Parathyroid adenoma (tissue), 2 donors: Measurements from ENCODE around the gene NAV2.

Experiments
- H2AFZ ChIP-seq: fragments of 300-600 bp; sonication (generic); one replicate; pipeline ENCODE4 v1.7.0; 2017; ENCODE audit warnings: antibody characterized with exemption, mild to moderate bottlenecking
- H3K27ac ChIP-seq: fragments of 300-600 bp; sonication (generic); one replicate; pipeline ENCODE4 v1.7.0; 2017
- H3K27me3 ChIP-seq: fragments of 300-600 bp; sonication (generic); one replicate; pipeline ENCODE4 v1.7.0; 2017; ENCODE audit warnings: low read length; ENCODE audit not compliant: control insufficient read depth, insufficient read depth
- H3K36me3 ChIP-seq: fragments of 300-600 bp; sonication (generic); one replicate; pipeline ENCODE4 v1.7.0; 2017; ENCODE audit warnings: low read length; ENCODE audit not compliant: control insufficient read depth, insufficient read depth
- H3K4me1 ChIP-seq: fragments of 300-600 bp; sonication (generic); one replicate; pipeline ENCODE4 v1.7.0; 2017; ENCODE audit warnings: control low read depth
- H3K4me2 ChIP-seq: fragments of 300-600 bp; sonication (generic); one replicate; pipeline ENCODE4 v1.7.0; 2017; ENCODE audit warnings: low read length
- H3K4me3 ChIP-seq: fragments of 300-600 bp; sonication (generic); one replicate; pipeline ENCODE4 v1.7.0; 2017; ENCODE audit warnings: low read depth, low read length
- H3K79me2 ChIP-seq: fragments of 300-600 bp; sonication (generic); one replicate; pipeline ENCODE4 v1.7.0; 2017; ENCODE audit warnings: control low read depth
- H3K9ac ChIP-seq: fragments of 300-600 bp; sonication (generic); one replicate; pipeline ENCODE4 v1.7.0; 2017; ENCODE audit warnings: mild to moderate bottlenecking
- H3K9me3 ChIP-seq: fragments of 300-600 bp; sonication (generic); one replicate; pipeline ENCODE4 v1.7.0; 2017; ENCODE audit warnings: low read length; ENCODE audit not compliant: control insufficient read depth
- CTCF ChIP-seq: fragments of 300-600 bp; sonication (generic); IDR thresholded peaks from one replicate; pipeline ENCODE4 v1.7.0; 2017; ENCODE audit warnings: antibody characterized with exemption, mild to moderate bottlenecking
- donor health status: primary hyperparathyroidism.

The NAV2 gene

GRCh38 chr11:19697721-19698121 lies 14.9 kb upstream of the NAV2 start:
- Histone ChIP-seq H3K36me3 (no peaks in the 10 kb centered on the region), H3K4me1 (no peaks in the 10 kb centered on the region), H3K4me3 (no peak overlapping the region), H3K9me3 (no peaks in the 10 kb centered on the region), H3K4me2 (no peak overlapping the region), H2AFZ (no peak overlapping the region), H3K9ac (no peak overlapping the region), H3K27me3 (no peaks in the 10 kb centered on the region), H3K79me2 (no peaks in the 10 kb centered on the region), H3K27ac (no peak overlapping the region)
- no peak for TF ChIP-seq CTCF

- no peak overlapping the region for H3K27ac ChIP-seq
- H3K4me3 ChIP-seq: no peak overlapping the region
- no peaks in the 10 kb centered on the region for H3K9me3 ChIP-seq
Measured at GRCh38 chr11:19698493-19699292, 13.9 kb upstream of the NAV2 start.

GRCh38 chr11:19701421-19701820 lies 11.2 kb upstream of the NAV2 start:
- H3K79me2 ChIP-seq: no peaks in the 10 kb centered on the region
- H2AFZ ChIP-seq: no peak overlapping the region
- no peak overlapping the region for H3K4me2 ChIP-seq
- no peaks in the 10 kb centered on the region for H3K36me3 ChIP-seq
- H3K4me3 ChIP-seq: no peak overlapping the region
- no peaks in the 10 kb centered on the region for H3K27me3 ChIP-seq
- no peak overlapping the region for H3K27ac ChIP-seq
- TF ChIP-seq CTCF: no peak
- no peaks in the 10 kb centered on the region for H3K9me3 ChIP-seq
- H3K9ac ChIP-seq: no peak overlapping the region
- H3K4me1 ChIP-seq: no peaks in the 10 kb centered on the region

More at GRCh38 chr11:19698493-19699292, 13.9 kb upstream of the NAV2 start:
- H3K4me2 ChIP-seq: no peak overlapping the region
- H2AFZ ChIP-seq: no peak overlapping the region
- H3K9ac ChIP-seq: no peak overlapping the region
- no peaks in the 10 kb centered on the region for H3K27me3 ChIP-seq
- H3K36me3 ChIP-seq: no peaks in the 10 kb centered on the region
- H3K4me1 ChIP-seq: no peaks in the 10 kb centered on the region
- H3K79me2 ChIP-seq: no peaks in the 10 kb centered on the region
- TF ChIP-seq CTCF: no peak

- no peak overlapping the region for H3K27ac ChIP-seq
- H3K4me1 ChIP-seq: no peaks in the 10 kb centered on the region
- no peak overlapping the region for H3K4me3 ChIP-seq
- no peaks in the 10 kb centered on the region for H3K79me2 ChIP-seq
- no peaks in the 10 kb centered on the region for H3K9me3 ChIP-seq
- H2AFZ ChIP-seq: no peak overlapping the region
- H3K36me3 ChIP-seq: no peaks in the 10 kb centered on the region
- no peak overlapping the region for H3K4me2 ChIP-seq
- no peak overlapping the region for H3K9ac ChIP-seq
- no peaks in the 10 kb centered on the region for H3K27me3 ChIP-seq
- no peak for TF ChIP-seq CTCF
Measured at GRCh38 chr11:19702620-19703019, 10.0 kb upstream of the NAV2 start.

GRCh38 chr11:19703211-19703610 lies 9.4 kb upstream of the NAV2 start:
- no peak for TF ChIP-seq CTCF
- no peaks in the 10 kb centered on the region for H3K79me2 ChIP-seq
- H3K4me2 ChIP-seq: no peak overlapping the region
- no peaks in the 10 kb centered on the region for H3K27me3 ChIP-seq
- H3K4me3 ChIP-seq: no peak overlapping the region
- no peak overlapping the region for H3K27ac ChIP-seq
- no peak overlapping the region for H3K9ac ChIP-seq
- no peaks in the 10 kb centered on the region for H3K4me1 ChIP-seq
- no peaks in the 10 kb centered on the region for H3K36me3 ChIP-seq
- no peak overlapping the region for H2AFZ ChIP-seq
- H3K9me3 ChIP-seq: no peaks in the 10 kb centered on the region
